Aorta (tissue), 5 donors: ENCODE measurements around the gene CTNNA2. TPM values are rescaled to one million over a fixed set of nuclear protein-coding genes. Genes with fewer than 3 reads are reported as not detected.
"Not testable (repeated sequence)": the region's sequence is repeated elsewhere in the genome, so short reads cannot be mapped to it uniquely, and the experiment has no call there.

Experiments used
- ATAC-seq: fragments of 200-7000 bp; cut with Tn5 transposase; one replicate; pipeline ENCODE4 v1.9.1; 2022; ENCODE audit warnings: moderate library complexity; ENCODE audit not compliant: low FRiP score
- DNase-seq, 2 donors: peaks; one replicate each; pipeline ENCODE4 v3.0.0-alpha.2; 2020
- H3K27ac ChIP-seq, 2 donors: one replicate each; pipeline ENCODE4 v1.5.1; 2013; ENCODE audit warnings: low read length in 2 of 2, mild to moderate bottlenecking in 2 of 2, moderate library complexity in 2 of 2, control low read depth in 1 of 2, inconsistent platforms in 1 of 2, low read depth in 1 of 2
- H3K27me3 ChIP-seq, 2 donors: one replicate each; pipeline ENCODE4 v1.6.1; 2013; ENCODE audit warnings: control low read depth in 1 of 2, low read length in 1 of 2, mild to moderate bottlenecking in 1 of 2, moderate library complexity in 1 of 2; ENCODE audit not compliant: insufficient read depth in 2 of 2, control insufficient read depth in 1 of 2
- H3K36me3 ChIP-seq, 2 donors: one replicate each; pipeline ENCODE4 v1.6.1; 2013; ENCODE audit warnings: control low read depth in 1 of 2, low read length in 1 of 2, mild to moderate bottlenecking in 1 of 2; ENCODE audit not compliant: insufficient read depth in 2 of 2, control insufficient read depth in 1 of 2
- H3K4me1 ChIP-seq, 2 donors: one replicate each; pipeline ENCODE4 v1.6.1; 2013; ENCODE audit warnings: low read length in 2 of 2, control low read depth in 1 of 2, mild to moderate bottlenecking in 1 of 2, moderate library complexity in 1 of 2; ENCODE audit not compliant: insufficient read depth in 2 of 2, control insufficient read depth in 1 of 2
- H3K4me3 ChIP-seq, 2 donors: one replicate each; pipeline ENCODE4 v1.5.1; 2013; ENCODE audit warnings: low read length in 2 of 2, control low read depth in 1 of 2, mild to moderate bottlenecking in 1 of 2
- H3K9me3 ChIP-seq: one replicate; pipeline ENCODE4 v1.6.1; 2013; ENCODE audit warnings: mild to moderate bottlenecking, low read length; ENCODE audit not compliant: control insufficient read depth
- WGBS, 2 donors: extraction: QIAGEN DNeasy Blood & Tissue Kit; methylation state at CpG; one replicate each; pipeline ENCODE4 v1.1.7; 2013; 5-methylcytosine and 5-hydroxymethylcytosine counted together
- intact Hi-C, 2 donors: fragments of 100-400 bp; cut with DNase I; formaldehyde crosslinking; loops; one replicate each; pipeline versions ENCODE4 v1.14.2 to v1.15.0; 2022
- polyA plus RNA-seq, 2 donors: library from polyadenylated mRNA; stranded (reverse); fragments of 200-250 nt; gene quantifications; one replicate each; pipeline ENCODE4 v1.2.3, GENCODE V29; 2013
- total RNA-seq, 2 donors: library from RNA; stranded (reverse); fragmentation: NEBNext Ultra II Directional; extraction: Animal tissue kit (Norgen Biotek cat#: 25700); gene quantifications; one replicate each; pipeline ENCODE4 v1.2.1, GENCODE V29; 2021
- donor health status: healthy with polysubstance abuse.
- donor health status: Bipolar disorder and iron deficiency.
- donor health status: DM: no; HTN: no; CAD: no.
- donor health status: DM: no; HTN: no; CAD: no.
- donor health status: DM: yes; HTN: yes; CAD: no.

Gene CTNNA2
- total and polyA plus RNA-seq, 4 donors: 0.05 to 0.12 TPM; not detected in 2

- no peak for ATAC-seq
- Histone ChIP-seq H3K27me3 (no peaks in the 10 kb centered on the region), H3K36me3 (no peaks in the 10 kb centered on the region), H3K9me3 (peaks cover 1% of the 10 kb centered on the region), H3K4me1 (no peaks in the 10 kb centered on the region), H3K27ac (no peak overlapping the region), H3K4me3 (no peak overlapping the region)
- DNase-seq: no peak
- intact Hi-C loops: no loop called here
- WGBS, 2 donors: 47 to 55% methylated on average over 5 of the region's 5 CpGs
These were observed 503.3 kb downstream of the CTNNA2 start for GRCh38 chr2:80016171-80016570.

GRCh38 chr2:80019571-80020460 is 507.0 kb downstream of the CTNNA2 start:
- intact Hi-C loops: no loop called here
- H3K27me3 ChIP-seq: no peaks in the 10 kb centered on the region
- WGBS, 2 donors: 79 to 81% methylated on average over 6 of the region's 6 CpGs

DNA sequence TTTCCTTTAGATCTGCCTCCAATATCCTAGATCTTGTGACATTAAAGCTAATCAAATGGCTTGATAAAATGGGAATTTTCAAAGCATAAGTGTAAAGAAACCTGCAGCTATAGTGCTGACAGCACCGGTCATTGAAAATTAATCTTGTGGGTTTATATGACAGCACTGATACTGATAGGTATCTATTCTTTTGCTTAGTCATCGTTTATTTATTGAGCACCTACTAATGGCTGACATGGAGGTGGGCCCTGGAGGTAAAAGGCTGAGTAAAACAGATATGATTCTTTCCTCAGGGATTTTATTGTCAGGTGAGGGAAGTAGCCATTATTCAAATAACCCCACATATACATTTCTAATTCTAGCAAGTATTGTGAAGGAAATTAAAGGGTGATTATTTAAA is 509.2 kb downstream of the CTNNA2 start:
- intact Hi-C loops: no loop called here
- H3K27ac ChIP-seq: no peak overlapping the region
- ATAC-seq (no peak), DNase-seq (no peak)
- H3K9me3 ChIP-seq: no peaks in the 10 kb centered on the region
- H3K4me3 ChIP-seq: no peak overlapping the region
- H3K36me3 ChIP-seq: no peaks in the 10 kb centered on the region
- H3K27me3 ChIP-seq: no peaks in the 10 kb centered on the region
- WGBS, 2 donors: 92% methylated on average over 2 of the region's 2 CpGs
- no peaks in the 10 kb centered on the region for H3K4me1 ChIP-seq

More at GRCh38 chr2:80019571-80020460, 507.0 kb downstream of the CTNNA2 start:
- no peak overlapping the region for H3K27ac ChIP-seq
- H3K4me3 ChIP-seq: no peak overlapping the region
- ATAC-seq: no peak
- H3K9me3 ChIP-seq: no peaks in the 10 kb centered on the region
- no peak for DNase-seq
- no peaks in the 10 kb centered on the region for H3K36me3 ChIP-seq
- H3K4me1 ChIP-seq: no peaks in the 10 kb centered on the region

DNA sequence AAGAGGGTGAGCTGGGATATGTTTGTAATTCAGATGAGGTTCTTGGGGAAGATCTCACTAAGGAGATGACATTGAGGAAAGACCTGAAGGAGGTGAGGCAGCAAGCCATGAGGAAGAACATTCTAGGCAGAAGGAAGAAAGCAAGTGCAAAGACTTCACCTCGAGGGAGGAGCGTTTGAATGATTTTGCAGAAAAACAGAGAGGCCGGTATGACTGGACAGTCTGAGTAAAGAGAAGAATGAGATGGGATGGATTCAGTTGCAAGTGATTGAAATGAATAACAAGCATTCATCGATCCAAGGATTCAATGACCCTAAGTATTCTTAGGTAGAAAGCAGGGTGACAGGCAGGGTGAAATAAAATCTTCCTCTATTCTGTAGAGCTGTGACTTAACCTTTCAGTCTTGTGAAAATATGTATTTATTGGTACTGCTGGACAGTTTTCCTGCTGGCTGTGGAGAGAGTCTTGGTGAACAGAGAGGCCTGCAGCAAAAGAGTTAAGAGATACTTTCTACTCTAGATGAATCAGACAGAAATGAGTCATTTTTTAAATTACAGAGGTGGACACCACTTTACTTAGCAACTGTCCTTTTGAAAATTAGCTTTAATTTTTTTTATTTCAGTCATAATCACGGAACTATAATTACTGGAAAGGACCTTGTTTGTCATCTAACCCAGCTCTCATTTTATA is 513.3 kb downstream of the CTNNA2 start:
- Histone ChIP-seq H3K36me3 (no peaks in the 10 kb centered on the region), H3K9me3 (no peaks in the 10 kb centered on the region), H3K4me1 (no peaks in the 10 kb centered on the region), H3K27me3 (no peaks in the 10 kb centered on the region), H3K4me3 (no peak overlapping the region), H3K27ac (no peak overlapping the region)
- WGBS, 2 donors: 81 to 84% methylated on average over 5 of the region's 5 CpGs
- DNase-seq (no peak), ATAC-seq (no peak)
- intact Hi-C loops: no loop called here

- WGBS, 2 donors: 73 to 81% methylated on average over 3 of the region's 3 CpGs
- intact Hi-C loops: no loop called here
These were observed 515.2 kb downstream of the CTNNA2 start for GRCh38 chr2:80028051-80028450.

DNA sequence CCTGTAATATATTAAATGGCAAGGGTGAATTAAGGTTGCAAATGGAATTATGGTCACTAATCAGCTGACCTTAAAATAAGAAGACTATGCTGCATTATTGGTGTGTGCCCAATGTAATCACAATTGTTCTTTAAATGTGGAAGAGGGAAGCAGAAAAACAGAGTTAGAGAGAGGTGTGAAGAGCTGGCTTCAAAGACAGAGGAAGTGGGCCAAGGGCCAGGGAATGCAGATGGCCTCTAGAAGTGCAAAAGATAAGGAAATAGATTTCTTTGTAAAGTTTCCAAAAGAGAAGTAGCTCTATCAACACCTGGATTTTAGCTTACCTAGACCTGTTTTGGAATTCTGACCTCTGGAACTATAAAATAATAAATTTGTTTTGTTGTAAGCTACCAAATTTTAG is 515.7 kb downstream of the CTNNA2 start:
- no peaks in the 10 kb centered on the region for H3K36me3 ChIP-seq
- H3K4me1 ChIP-seq: no peaks in the 10 kb centered on the region
- DNase-seq (no peak), ATAC-seq (no peak)
- H3K27ac ChIP-seq: no peak overlapping the region
- intact Hi-C loops: no loop called here
- H3K27me3 ChIP-seq: no peaks in the 10 kb centered on the region
- no peaks in the 10 kb centered on the region for H3K9me3 ChIP-seq
- H3K4me3 ChIP-seq: no peak overlapping the region

More at GRCh38 chr2:80028051-80028450, 515.2 kb downstream of the CTNNA2 start:
- no peaks in the 10 kb centered on the region for H3K9me3 ChIP-seq
- no peaks in the 10 kb centered on the region for H3K27me3 ChIP-seq
- H3K4me1 ChIP-seq: no peaks in the 10 kb centered on the region
- no peaks in the 10 kb centered on the region for H3K36me3 ChIP-seq
- ATAC-seq (no peak), DNase-seq (no peak)
- H3K4me3 ChIP-seq: no peak overlapping the region
- no peak overlapping the region for H3K27ac ChIP-seq

DNA sequence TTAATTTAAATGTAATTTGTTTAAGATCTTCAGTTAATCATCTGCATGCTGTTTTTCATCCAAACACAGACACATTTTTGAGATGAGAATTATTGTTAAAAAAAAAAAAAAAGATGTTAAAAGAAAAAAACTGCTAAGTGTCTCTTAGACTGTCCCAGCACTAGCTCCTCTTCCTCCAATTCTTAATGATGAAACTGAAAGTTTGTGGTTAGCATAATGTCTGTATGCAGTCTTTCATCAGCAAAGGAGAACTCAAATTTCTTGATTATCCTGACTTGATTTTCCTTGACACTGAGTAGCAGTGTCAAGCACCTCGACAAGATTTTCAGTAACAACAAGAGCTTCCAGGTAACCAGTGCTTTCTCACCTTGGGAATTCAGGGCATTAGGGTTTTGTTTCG is 517.3 kb downstream of the CTNNA2 start:
- Histone ChIP-seq H3K27me3 (no peaks in the 10 kb centered on the region), H3K36me3 (no peaks in the 10 kb centered on the region), H3K9me3 (no peaks in the 10 kb centered on the region), H3K4me3 (no peak overlapping the region), H3K4me1 (no peaks in the 10 kb centered on the region), H3K27ac (no peak overlapping the region)
- DNase-seq (no peak), ATAC-seq (no peak)
- intact Hi-C loops: no loop called here
- WGBS, 2 donors: 78 to 79% methylated on average over 2 of the region's 2 CpGs

DNA sequence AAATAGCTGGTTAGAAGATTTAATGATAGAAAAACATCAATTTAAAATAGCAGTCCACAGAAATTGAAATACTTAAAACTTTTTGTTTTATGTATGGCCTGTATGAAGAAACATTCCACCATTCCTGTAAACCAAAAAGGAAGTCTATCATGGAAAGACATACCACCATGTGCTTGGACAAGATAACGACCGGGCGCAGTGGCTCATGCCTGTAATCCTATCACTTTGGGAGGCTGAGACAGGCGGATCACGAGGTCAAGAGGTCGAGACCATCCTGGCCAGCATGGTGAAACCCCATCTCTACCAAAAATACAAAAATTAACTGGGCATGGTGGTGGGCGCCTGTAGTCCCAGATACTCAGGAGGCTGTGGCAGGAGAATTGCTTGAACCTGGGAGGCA is 519.8 kb downstream of the CTNNA2 start:
- H3K27me3 ChIP-seq, H3K9me3 ChIP-seq, H3K4me1 ChIP-seq, H3K4me3 ChIP-seq, DNase-seq, intact Hi-C loops, H3K36me3 ChIP-seq, ATAC-seq, H3K27ac ChIP-seq: not testable (repeated sequence)
- WGBS, 2 donors: 85 to 89% methylated on average over 7 of the region's 7 CpGs
